ENCODE measurements around the gene AVPR1B.

DNA sequence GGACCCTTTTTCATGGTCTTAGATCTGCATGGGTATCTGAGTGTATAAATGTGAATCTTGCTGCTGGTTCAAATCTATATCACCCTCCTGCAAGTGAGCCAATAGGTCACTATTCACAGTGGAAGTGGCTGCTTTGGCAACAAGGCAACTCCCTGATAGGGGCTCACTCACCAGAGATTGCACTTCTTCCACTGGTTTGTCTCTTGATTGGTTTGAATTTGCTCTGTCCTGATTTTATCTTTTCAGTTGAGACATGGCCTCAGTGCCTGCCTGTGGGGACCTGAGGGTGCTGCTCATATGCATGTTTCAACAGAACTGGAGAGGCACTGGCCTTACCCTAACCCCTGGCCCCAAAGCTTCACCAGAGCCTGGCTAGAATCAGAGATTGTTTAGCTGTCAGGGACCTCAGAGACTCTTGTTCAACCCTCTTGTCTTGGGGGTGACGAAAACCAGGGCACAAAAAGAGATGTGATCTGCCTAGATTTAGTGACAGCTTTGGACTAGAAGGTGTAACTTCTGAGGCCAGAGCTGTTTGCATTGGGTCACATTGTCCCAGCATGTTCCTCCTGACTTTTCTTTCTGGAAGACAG lies 16.9 kb downstream of the AVPR1B start:
- TF ChIP-seq CTCF (IDR thresholded peaks at IDR 0.05; ENCODE audit: low read depth, low read length) (no peak), POLR2A (IDR thresholded peaks at IDR 0.05; ENCODE audit: extremely low read depth, insufficient read length) (no peak)
- TF ChIP-seq, protein P1, sequence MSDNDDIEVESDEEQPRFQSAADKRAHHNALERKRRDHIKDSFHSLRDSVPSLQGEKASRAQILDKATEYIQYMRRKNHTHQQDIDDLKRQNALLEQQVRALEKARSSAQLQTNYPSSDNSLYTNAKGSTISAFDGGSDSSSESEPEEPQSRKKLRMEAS (IDR thresholded peaks at IDR 0.05; ENCODE audit: low read depth, low read length), result no peak
